Testis (tissue), 3 donors: Measurements from ENCODE around the gene ZHX3. TPM values are rescaled to one million over a fixed set of nuclear protein-coding genes. Genes with fewer than 3 reads are reported as not detected.

ENCODE experiments used
- DNase-seq: peaks from one replicate; pipeline ENCODE4 v3.0.0-alpha.2; 2019
- H3K27ac ChIP-seq, 2 donors: fragments of 200-600 bp; sonication (generic); one replicate each; pipeline ENCODE4 v1.5.1; 2019
- H3K27me3 ChIP-seq: fragments of 200-600 bp; sonication (generic); one replicate; pipeline ENCODE4 v1.5.1; 2019
- H3K36me3 ChIP-seq: fragments of 200-600 bp; sonication (generic); one replicate; pipeline ENCODE4 v1.5.1; 2017; ENCODE audit warnings: low read depth; ENCODE audit errors: missing control alignments
- H3K4me1 ChIP-seq: fragments of 200-600 bp; sonication (generic); one replicate; pipeline ENCODE4 v1.5.1; 2019
- H3K4me3 ChIP-seq, 2 donors: fragments of 200-600 bp; sonication (generic); one replicate each; pipeline ENCODE4 v1.5.1; 2017 to 2019
- H3K9me3 ChIP-seq: fragments of 200-600 bp; sonication (generic); one replicate; pipeline ENCODE4 v1.5.1; 2017
- CTCF ChIP-seq, 3 experiments: fragments of 450-650 bp in 2 of 3; fragments of 200-600 bp in 1 of 3; sonication (generic) in 1 of 3; IDR thresholded peaks; one replicate each; pipeline ENCODE4 v1.5.1; 2016 to 2019; ENCODE audit warnings: antibody characterized with exemption in 3 of 3, mild to moderate bottlenecking in 2 of 3, moderate library complexity in 1 of 3
- POLR2A ChIP-seq: fragments of 450-650 bp; IDR thresholded peaks from one replicate; pipeline ENCODE4 v1.6.1; 2017; ENCODE audit warnings: antibody characterized with exemption, mild to moderate bottlenecking, moderate library complexity
- WGBS, 2 donors: methylation state at CpG; one replicate each; pipeline ENCODE4 v1.1.5; 2018; 5-methylcytosine and 5-hydroxymethylcytosine counted together
- intact Hi-C: fragments of 100-400 bp; cut with DNase I; formaldehyde crosslinking; loops from one replicate; pipeline ENCODE4 v1.15.1; 2023; ENCODE audit warnings: low total_unique reads
- polyA plus RNA-seq: library from polyadenylated mRNA; stranded (reverse); fragments of 350-450 nt; fragmentation: Illumina TruSeq; extraction: RNeasy Lipid Tissue Mini Kit (QIAGEN cat#74804); gene quantifications from one replicate; pipeline ENCODE4 v1.2.3, GENCODE V29; 2014; ENCODE audit warnings: low read depth, low replicate concordance; ENCODE audit not compliant: insufficient read depth
- total RNA-seq, 2 donors: library from RNA; depleted of rRNA; stranded (reverse); fragments of >200 nt; gene quantifications; one replicate each; pipeline ENCODE4 v1.2.3, GENCODE V29; 2016

ZHX3 gene
- total and polyA plus RNA-seq, 3 donors from 2014 or later, result 35.1 to 103 (median 55.7) TPM

GRCh38 chr20:41334036-41334435, 16.5 kb upstream of the ZHX3 start:
- H3K4me3 ChIP-seq, result no peak overlapping the region
- peaks cover 7% of the 10 kb centered on the region for H3K4me1 ChIP-seq
- no peak overlapping the region for H3K27ac ChIP-seq
- DNase-seq, result no peak
- WGBS, 2 donors, result 93 to 95% methylated on average over 2 of the region's 2 CpGs
- intact Hi-C loops, result loop anchor here (10.0 kb wide), 1 partner anchor 159 kb away; no protein-coding TSS in a partner anchor
- H3K36me3 ChIP-seq, result no peaks in the 10 kb centered on the region
- no peaks in the 10 kb centered on the region for H3K9me3 ChIP-seq
- TF ChIP-seq POLR2A (no peak), CTCF (IDR thresholded peaks at IDR 0.05) (no peak)
- H3K27me3 ChIP-seq, result no peaks in the 10 kb centered on the region

GRCh38 chr20:41331731-41332130, 14.2 kb upstream of the ZHX3 start:
- Histone ChIP-seq H3K27me3 (no peaks in the 10 kb centered on the region), H3K4me3 (no peak overlapping the region), H3K36me3 (no peaks in the 10 kb centered on the region), H3K4me1 (peaks cover 11% of the 10 kb centered on the region), H3K9me3 (no peaks in the 10 kb centered on the region), H3K27ac (no peak overlapping the region)
- TF ChIP-seq POLR2A, result no peak
- no peak for TF ChIP-seq CTCF (IDR thresholded peaks at IDR 0.05)
- no peak for DNase-seq
- intact Hi-C loops, result loop anchor here (10.0 kb wide), 1 partner anchor 157 kb away; no protein-coding TSS in a partner anchor
- WGBS, 2 donors, result 89 to 91% methylated on average over 4 of the region's 4 CpGs

- H3K9me3 ChIP-seq, result no peaks in the 10 kb centered on the region
- no peak overlapping the region for H3K4me3 ChIP-seq
- intact Hi-C loops, result loop anchor here (10.0 kb wide), 1 partner anchor 156 kb away; no protein-coding TSS in a partner anchor
- no peaks in the 10 kb centered on the region for H3K27me3 ChIP-seq
- TF ChIP-seq CTCF (IDR thresholded peaks at IDR 0.05), result no peak
- no peak for TF ChIP-seq POLR2A
- DNase-seq, result no peak
- H3K4me1 ChIP-seq, result peaks cover 11% of the 10 kb centered on the region
- 83 to 95% methylated on average over 1 of the region's 1 CpG for WGBS, 2 donors
- H3K27ac ChIP-seq, result no peak overlapping the region
- H3K36me3 ChIP-seq, result no peaks in the 10 kb centered on the region
Observed at GRCh38 chr20:41330941-41331340, 13.4 kb upstream of the ZHX3 start.

- H3K27ac ChIP-seq, result peak overlapping the region in 1 of 2 donors; percentile 85
- TF ChIP-seq CTCF (IDR thresholded peaks at IDR 0.05), result no peak
- intact Hi-C loops, result loop anchor here (10.0 kb wide), 1 partner anchor 156 kb away; no protein-coding TSS in a partner anchor
- no peak for DNase-seq
- H3K9me3 ChIP-seq, result no peaks in the 10 kb centered on the region
- no peaks in the 10 kb centered on the region for H3K36me3 ChIP-seq
- 87% methylated on average over 5 of the region's 5 CpGs for WGBS, 2 donors
- H3K4me1 ChIP-seq, result peaks cover 11% of the 10 kb centered on the region
- no peaks in the 10 kb centered on the region for H3K27me3 ChIP-seq
- H3K4me3 ChIP-seq, result no peak overlapping the region
Observed at GRCh38 chr20:41330343-41330720, 12.8 kb upstream of the ZHX3 start.
